ENCODE data around the gene ATP5MG. TPM values are rescaled to one million over a fixed set of nuclear protein-coding genes. Genes with fewer than 3 reads are reported as not detected.

The ATP5MG gene
- total RNA-seq, 1 donor from 2014 or later, result 89.9 TPM

GRCh38 chr11:118441770-118442275, 40.4 kb downstream of the ATP5MG start:
- DNase-seq (ENCODE audit: low read depth in 2 of 2), result no peak

- no peak for DNase-seq (ENCODE audit: low read depth in 2 of 2)
Measured at GRCh38 chr11:118442301-118442700, 40.9 kb downstream of the ATP5MG start.

GRCh38 chr11:118442908-118443589, 41.6 kb downstream of the ATP5MG start:
- DNase-seq (ENCODE audit: low read depth in 2 of 2), result no peak

GRCh38 chr11:118443590-118444218, 42.3 kb downstream of the ATP5MG start:
- no peak for DNase-seq (ENCODE audit: low read depth in 2 of 2)

GRCh38 chr11:118447423-118447822, 46.0 kb downstream of the ATP5MG start:
- DNase-seq (ENCODE audit: low read depth in 2 of 2), result no peak

GRCh38 chr11:118448294-118448693, 46.9 kb downstream of the ATP5MG start:
- peak in 1 of 2 donors; percentile 1 for DNase-seq (ENCODE audit: low read depth in 2 of 2)

GRCh38 chr11:118449316-118449918, 48.0 kb downstream of the ATP5MG start:
- no peak for DNase-seq (ENCODE audit: low read depth in 2 of 2)

- no peak for DNase-seq (ENCODE audit: low read depth in 2 of 2)
Measured at GRCh38 chr11:118450451-118450850, 49.0 kb downstream of the ATP5MG start.

Other genes starting within 250 kb of the ATP5MG start
- gene SCN4B, start 248.8 kb upstream of the ATP5MG start, total RNA-seq, result under 0.01 TPM in 2 replicates
- not detected in 2 replicates for gene SCN2B, start 225.0 kb upstream of the ATP5MG start, total RNA-seq
- gene JAML, start 176.6 kb upstream of the ATP5MG start, total RNA-seq, result under 0.01 and 0.13 TPM in 2 replicates
- 3.2 and 3.7 TPM in 2 replicates for gene MPZL3, start 149.2 kb upstream of the ATP5MG start, total RNA-seq
- gene MPZL2, start 137.3 kb upstream of the ATP5MG start, total RNA-seq, result 4.9 and 5.6 TPM in 2 replicates
- gene CD3E, start 96.9 kb upstream of the ATP5MG start, total RNA-seq, result not detected in 2 replicates
- gene CD3D, start 58.9 kb upstream of the ATP5MG start, total RNA-seq, result not detected in 2 replicates
- not detected in 2 replicates for gene CD3G, start 57.3 kb upstream of the ATP5MG start, total RNA-seq
- gene UBE4A, start 42.0 kb upstream of the ATP5MG start, total RNA-seq, result 20.2 and 26.0 TPM in 2 replicates
- gene KMT2A, start 34.9 kb downstream of the ATP5MG start, total RNA-seq, result 14.0 and 23.6 TPM in 2 replicates
- gene TTC36, start 125.9 kb downstream of the ATP5MG start, total RNA-seq, result 0.64 and 0.76 TPM in 2 replicates
- 14.0 and 15.8 TPM in 2 replicates for gene TMEM25, start 129.6 kb downstream of the ATP5MG start, total RNA-seq
- gene IFT46, start 164.3 kb downstream of the ATP5MG start, total RNA-seq, result 13.8 and 16.6 TPM in 2 replicates
- gene ARCN1, start 170.8 kb downstream of the ATP5MG start, total RNA-seq, result 70.3 and 70.7 TPM in 2 replicates
- gene PHLDB1, start 206.0 kb downstream of the ATP5MG start, total RNA-seq, result 20.7 and 27.6 TPM in 2 replicates

Data from dermis microvascular lymphatic vessel endothelial cell (primary cell).